ENCODE data around the gene HIBCH. TPM values are rescaled to one million over a fixed set of nuclear protein-coding genes. Genes with fewer than 3 reads are reported as not detected.

Gene HIBCH
- total RNA-seq, 1 donor from 2014 or later = 24.5 TPM

DNA sequence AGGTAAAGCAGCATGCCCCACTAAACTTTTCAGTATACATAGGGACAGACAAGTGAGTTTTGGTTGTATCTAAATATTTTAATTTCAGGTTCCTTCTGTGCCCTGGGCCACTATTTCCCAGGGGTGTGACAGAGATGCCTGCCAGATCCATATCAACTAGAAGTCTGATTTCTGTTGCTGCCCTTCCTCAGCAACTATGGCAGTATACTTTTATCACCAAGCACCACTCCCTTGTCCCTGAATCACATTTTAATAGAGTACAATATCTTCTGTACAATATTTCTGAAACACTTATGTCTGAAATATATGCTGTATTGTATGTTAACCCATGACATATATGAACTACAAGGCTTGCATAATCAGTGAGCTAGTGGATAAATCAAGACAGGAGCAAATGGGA is 117.6 kb downstream of the HIBCH start:
- TF ChIP-seq, protein P1, sequence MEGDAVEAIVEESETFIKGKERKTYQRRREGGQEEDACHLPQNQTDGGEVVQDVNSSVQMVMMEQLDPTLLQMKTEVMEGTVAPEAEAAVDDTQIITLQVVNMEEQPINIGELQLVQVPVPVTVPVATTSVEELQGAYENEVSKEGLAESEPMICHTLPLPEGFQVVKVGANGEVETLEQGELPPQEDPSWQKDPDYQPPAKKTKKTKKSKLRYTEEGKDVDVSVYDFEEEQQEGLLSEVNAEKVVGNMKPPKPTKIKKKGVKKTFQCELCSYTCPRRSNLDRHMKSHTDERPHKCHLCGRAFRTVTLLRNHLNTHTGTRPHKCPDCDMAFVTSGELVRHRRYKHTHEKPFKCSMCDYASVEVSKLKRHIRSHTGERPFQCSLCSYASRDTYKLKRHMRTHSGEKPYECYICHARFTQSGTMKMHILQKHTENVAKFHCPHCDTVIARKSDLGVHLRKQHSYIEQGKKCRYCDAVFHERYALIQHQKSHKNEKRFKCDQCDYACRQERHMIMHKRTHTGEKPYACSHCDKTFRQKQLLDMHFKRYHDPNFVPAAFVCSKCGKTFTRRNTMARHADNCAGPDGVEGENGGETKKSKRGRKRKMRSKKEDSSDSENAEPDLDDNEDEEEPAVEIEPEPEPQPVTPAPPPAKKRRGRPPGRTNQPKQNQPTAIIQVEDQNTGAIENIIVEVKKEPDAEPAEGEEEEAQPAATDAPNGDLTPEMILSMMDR (IDR thresholded peaks at IDR 0.05; ENCODE audit: borderline replicate concordance) = no peak
- intact Hi-C loops (cut with micrococcal nuclease) = no loop called here
- no peak for DNase-seq
- Histone ChIP-seq H3K4me1 (peaks cover 20% of the 10 kb centered on the region), H3K27me3 (ENCODE audit: low read depth) (no peaks in the 10 kb centered on the region), H3K4me3 (no peak overlapping the region), H3K27ac (replicated peaks) (no peak overlapping the region), H3K9me3 (replicated peaks) (no peaks in the 10 kb centered on the region), H3K36me3 (peaks cover 36% of the 10 kb centered on the region)

GRCh38 chr2:190200603-190201002 is 119.0 kb downstream of the HIBCH start:
- TF ChIP-seq, protein P1 (IDR thresholded peaks at IDR 0.05; ENCODE audit: borderline replicate concordance) = no peak
- no peaks in the 10 kb centered on the region for H3K27me3 ChIP-seq (ENCODE audit: low read depth)
- no peaks in the 10 kb centered on the region for H3K9me3 ChIP-seq (replicated peaks)
- H3K27ac ChIP-seq (replicated peaks) = no peak overlapping the region
- intact Hi-C loops (cut with micrococcal nuclease) = no loop called here
- H3K36me3 ChIP-seq = peaks cover 36% of the 10 kb centered on the region
- DNase-seq = no peak
- H3K4me3 ChIP-seq = no peak overlapping the region
- peaks cover 22% of the 10 kb centered on the region for H3K4me1 ChIP-seq

DNA sequence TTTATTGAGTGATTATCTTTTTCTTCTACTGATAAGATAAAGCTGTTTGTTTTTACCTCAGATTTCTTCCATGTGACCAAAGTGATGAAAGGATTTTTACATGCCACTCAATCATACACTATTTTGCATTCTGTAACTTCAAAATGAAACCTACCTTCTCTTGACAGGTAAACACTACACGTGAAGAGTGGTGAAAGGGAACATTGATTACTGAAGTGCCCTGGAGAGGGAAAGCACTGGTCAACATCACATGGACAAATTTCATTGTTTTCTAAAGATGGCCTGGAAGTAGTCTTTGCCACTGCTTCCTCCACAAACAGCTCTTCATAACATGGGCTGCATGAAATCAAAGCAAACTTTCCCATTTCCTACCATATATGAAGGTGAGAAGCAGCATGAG is 120.1 kb downstream of the HIBCH start:
- TF ChIP-seq, protein P1 (IDR thresholded peaks at IDR 0.05; ENCODE audit: borderline replicate concordance) = no peak
- H3K4me1 ChIP-seq = peaks cover 27% of the 10 kb centered on the region
- peaks cover 35% of the 10 kb centered on the region for H3K36me3 ChIP-seq
- no peak overlapping the region for H3K4me3 ChIP-seq
- no peaks in the 10 kb centered on the region for H3K9me3 ChIP-seq (replicated peaks)
- H3K27me3 ChIP-seq (ENCODE audit: low read depth) = no peaks in the 10 kb centered on the region
- intact Hi-C loops (cut with micrococcal nuclease) = no loop called here
- H3K27ac ChIP-seq (replicated peaks) = peak overlapping the region; percentile 28
- DNase-seq = no peak

- TF ChIP-seq, protein P1 (IDR thresholded peaks at IDR 0.05; ENCODE audit: borderline replicate concordance) = no peak
- Histone ChIP-seq H3K4me3 (no peak overlapping the region), H3K36me3 (peaks cover 35% of the 10 kb centered on the region), H3K27me3 (ENCODE audit: low read depth) (no peaks in the 10 kb centered on the region), H3K9me3 (replicated peaks) (no peaks in the 10 kb centered on the region), H3K4me1 (peaks cover 28% of the 10 kb centered on the region), H3K27ac (replicated peaks) (peak overlapping the region; percentile 28)
- intact Hi-C loops (cut with micrococcal nuclease) = no loop called here
- no peak for DNase-seq
Measured at GRCh38 chr2:190199109-190199508, 120.5 kb downstream of the HIBCH start.

DNA sequence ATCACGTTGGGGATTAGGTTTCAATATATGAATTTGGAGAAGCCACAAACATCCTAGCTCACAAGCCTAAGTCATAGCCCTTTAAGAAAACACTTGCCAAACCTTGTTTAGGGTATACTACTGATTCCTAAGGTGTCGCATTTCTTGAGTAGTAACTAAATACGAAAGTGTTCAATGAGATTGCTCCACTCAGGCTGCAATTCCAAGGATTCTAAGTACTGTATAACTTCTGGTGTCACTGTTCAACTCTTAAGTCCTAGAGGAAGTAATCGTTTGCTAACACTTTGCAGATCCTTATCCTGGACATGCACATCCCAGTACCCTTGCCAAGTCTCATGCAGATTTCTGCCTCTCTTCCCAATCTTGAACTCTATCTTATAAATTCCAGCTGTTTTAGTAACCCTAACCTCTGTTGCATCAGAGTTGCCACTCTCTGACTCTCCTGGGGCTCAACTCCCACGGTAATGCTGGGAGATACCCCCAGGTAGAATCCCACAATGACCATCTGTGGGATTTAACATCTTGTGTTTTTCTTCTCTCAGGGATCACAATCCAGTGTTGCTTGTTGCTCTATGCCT is 122.4 kb downstream of the HIBCH start:
- TF ChIP-seq, protein P1 (IDR thresholded peaks at IDR 0.05; ENCODE audit: borderline replicate concordance) = no peak
- no peak overlapping the region for H3K27ac ChIP-seq (replicated peaks)
- intact Hi-C loops (cut with micrococcal nuclease) = no loop called here

More for the DNA sequence above, 122.4 kb downstream of the HIBCH start:
- DNase-seq = no peak
- H3K27me3 ChIP-seq (ENCODE audit: low read depth) = no peaks in the 10 kb centered on the region
- H3K4me3 ChIP-seq = no peak overlapping the region
- peaks cover 37% of the 10 kb centered on the region for H3K4me1 ChIP-seq
- peaks cover 22% of the 10 kb centered on the region for H3K36me3 ChIP-seq
- no peaks in the 10 kb centered on the region for H3K9me3 ChIP-seq (replicated peaks)
